Osteocyte (in vitro differentiated cells): ENCODE measurements around the gene MCTP1. TPM values are rescaled to one million over a fixed set of nuclear protein-coding genes. Genes with fewer than 3 reads are reported as not detected.

Experiments used
- DNase-seq: peaks from one replicate; pipeline ENCODE4 v3.0.0; 2021; ENCODE audit warnings: mixed read lengths; ENCODE audit not compliant: unreplicated experiment; ENCODE audit errors: extremely low spot score
- H3K27ac Mint-ChIP-seq: one replicate; pipeline ENCODE4 v1.8.0; 2021; ENCODE audit warnings: mild to moderate bottlenecking, mixed read lengths; ENCODE audit not compliant: unreplicated experiment
- H3K27me3 Mint-ChIP-seq: one replicate; pipeline ENCODE4 v1.8.0; 2021; ENCODE audit warnings: mixed read lengths; ENCODE audit not compliant: unreplicated experiment
- H3K36me3 Mint-ChIP-seq: one replicate; pipeline ENCODE4 v1.8.0; 2021; ENCODE audit warnings: mixed read lengths; ENCODE audit not compliant: unreplicated experiment
- H3K4me1 Mint-ChIP-seq: one replicate; pipeline ENCODE4 v1.8.0; 2021; ENCODE audit warnings: mixed read lengths; ENCODE audit not compliant: unreplicated experiment
- H3K4me3 Mint-ChIP-seq: one replicate; pipeline ENCODE4 v1.8.0; 2021; ENCODE audit warnings: mild to moderate bottlenecking, moderate library complexity, mixed read lengths; ENCODE audit not compliant: unreplicated experiment
- H3K9me3 Mint-ChIP-seq: one replicate; pipeline ENCODE4 v1.8.0; 2021; ENCODE audit warnings: mixed read lengths; ENCODE audit not compliant: unreplicated experiment
- CTCF ChIP-seq: fragments of 200-600 bp; sonication (generic); IDR thresholded peaks from 2 replicates; pipeline ENCODE4 v1.5.0; 2021; ENCODE audit warnings: antibody characterized with exemption, mild to moderate bottlenecking, moderate library complexity
- total RNA-seq: library from RNA; stranded (reverse); gene quantifications from 2 replicates; pipeline ENCODE4 v1.2.1, GENCODE V29; 2021

The MCTP1 gene
- total RNA-seq, 1 donor from 2014 or later = 0.67 TPM

- Mint-ChIP-seq H3K27ac (no peak overlapping the region), H3K36me3 (no peaks in the 10 kb centered on the region), H3K4me3 (no peak overlapping the region), H3K9me3 (no peaks in the 10 kb centered on the region), H3K4me1 (no peaks in the 10 kb centered on the region), H3K27me3 (peaks cover 6% of the 10 kb centered on the region)
- DNase-seq = no peak
- no peak for TF ChIP-seq CTCF
Measured at GRCh38 chr5:94890907-94891306, 394.0 kb downstream of the MCTP1 start.

DNA sequence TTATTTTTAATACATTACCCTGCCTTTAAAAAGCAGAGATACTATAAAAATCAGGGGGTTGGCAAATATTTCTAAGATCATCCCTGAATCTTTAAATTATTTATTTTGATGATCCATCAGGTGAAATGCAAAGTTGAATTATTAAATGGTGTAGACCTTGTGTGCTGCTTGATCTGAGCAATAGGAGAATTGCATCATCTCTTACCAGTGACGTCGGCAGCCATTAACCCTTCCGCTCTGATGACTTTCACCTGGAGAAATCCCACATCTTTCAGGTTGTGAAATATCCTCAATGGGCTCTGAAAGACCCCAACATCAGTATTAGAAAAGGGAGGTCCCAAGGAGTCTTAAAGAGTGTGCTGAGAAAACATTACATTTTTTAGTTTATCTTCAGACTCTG, 396.2 kb downstream of the MCTP1 start:
- peaks cover 4% of the 10 kb centered on the region for H3K27me3 Mint-ChIP-seq
- H3K36me3 Mint-ChIP-seq = no peaks in the 10 kb centered on the region
- H3K4me1 Mint-ChIP-seq = peaks cover 3% of the 10 kb centered on the region
- H3K9me3 Mint-ChIP-seq = no peaks in the 10 kb centered on the region
- no peak overlapping the region for H3K4me3 Mint-ChIP-seq
- TF ChIP-seq CTCF = no peak
- H3K27ac Mint-ChIP-seq = no peak overlapping the region
- DNase-seq = no peak

GRCh38 chr5:94885931-94886330, 399.0 kb downstream of the MCTP1 start:
- H3K36me3 Mint-ChIP-seq = no peaks in the 10 kb centered on the region
- no peak for TF ChIP-seq CTCF
- DNase-seq = no peak
- peaks cover 3% of the 10 kb centered on the region for H3K4me1 Mint-ChIP-seq
- no peak overlapping the region for H3K27ac Mint-ChIP-seq
- peaks cover 3% of the 10 kb centered on the region for H3K27me3 Mint-ChIP-seq
- no peak overlapping the region for H3K4me3 Mint-ChIP-seq
- no peaks in the 10 kb centered on the region for H3K9me3 Mint-ChIP-seq

- H3K4me3 Mint-ChIP-seq = no peak overlapping the region
- no peak overlapping the region for H3K27ac Mint-ChIP-seq
- TF ChIP-seq CTCF = no peak
- H3K27me3 Mint-ChIP-seq = peaks cover 3% of the 10 kb centered on the region
- H3K36me3 Mint-ChIP-seq = no peaks in the 10 kb centered on the region
- H3K4me1 Mint-ChIP-seq = peaks cover 3% of the 10 kb centered on the region
- H3K9me3 Mint-ChIP-seq = no peaks in the 10 kb centered on the region
- no peak for DNase-seq
Measured at GRCh38 chr5:94884311-94884710, 400.6 kb downstream of the MCTP1 start.

DNA sequence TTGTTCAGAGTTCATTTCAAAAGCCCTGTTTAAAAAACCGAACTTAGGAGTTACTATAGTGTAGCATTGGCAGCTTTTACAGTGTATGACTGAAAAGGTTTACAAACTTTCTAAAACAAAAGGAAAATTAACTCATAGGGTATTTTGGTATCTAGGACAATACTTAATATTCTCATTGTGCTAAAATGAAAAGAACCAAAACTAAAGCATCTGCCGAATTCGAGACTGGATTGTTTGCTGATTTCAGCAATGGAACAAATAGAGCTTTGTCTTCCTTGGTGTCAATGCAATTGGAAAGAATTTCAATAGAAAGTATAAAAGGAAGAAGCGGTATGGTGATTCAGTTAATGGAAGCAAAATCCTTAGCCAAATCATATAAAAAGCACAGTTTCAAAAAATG, 412.4 kb downstream of the MCTP1 start:
- H3K9me3 Mint-ChIP-seq = no peaks in the 10 kb centered on the region
- H3K4me3 Mint-ChIP-seq = no peak overlapping the region
- no peak for TF ChIP-seq CTCF
- DNase-seq = no peak
- no peaks in the 10 kb centered on the region for H3K4me1 Mint-ChIP-seq
- H3K36me3 Mint-ChIP-seq = no peaks in the 10 kb centered on the region
- H3K27ac Mint-ChIP-seq = no peak overlapping the region
- peaks cover 7% of the 10 kb centered on the region for H3K27me3 Mint-ChIP-seq
